Ascending aorta (tissue), 2 donors: ENCODE results near the gene CYP2A6. TPM values are rescaled to one million over a fixed set of nuclear protein-coding genes. Genes with fewer than 3 reads are reported as not detected.
"Not testable (repeated sequence)": the region's sequence is repeated elsewhere in the genome, so short reads cannot be mapped to it uniquely, and the experiment has no call there.

ENCODE experiments used
- DNase-seq, 2 donors: peaks; one replicate each; pipeline ENCODE4 v3.0.0-alpha.2; 2019; ENCODE audit warnings: low spot score in 2 of 2
- H3K27ac ChIP-seq, 2 donors: fragments of 200-600 bp; sonication (generic); one replicate each; pipeline ENCODE4 v1.5.1; 2016 to 2017; ENCODE audit warnings: mild to moderate bottlenecking in 1 of 2
- H3K27me3 ChIP-seq: fragments of 200-600 bp; sonication (generic); one replicate; pipeline ENCODE4 v1.5.1; 2017
- H3K36me3 ChIP-seq, 2 donors: fragments of 200-600 bp; sonication (generic); one replicate each; pipeline ENCODE4 v1.5.1; 2016
- H3K4me1 ChIP-seq, 2 donors: fragments of 200-600 bp; sonication (generic); one replicate each; pipeline ENCODE4 v1.5.1; 2016 to 2017; ENCODE audit warnings: mild to moderate bottlenecking in 1 of 2
- H3K4me3 ChIP-seq, 2 donors: fragments of 200-600 bp; sonication (generic); one replicate each; pipeline ENCODE4 v1.5.1; 2016 to 2017; ENCODE audit warnings: mild to moderate bottlenecking in 1 of 2
- H3K9me3 ChIP-seq, 2 donors: fragments of 200-600 bp; sonication (generic); one replicate each; pipeline ENCODE4 v1.5.1; 2016
- CTCF ChIP-seq, 3 experiments: fragments of 200-600 bp in 2 of 3; fragments of 450-650 bp in 1 of 3; sonication (generic) in 2 of 3; IDR thresholded peaks; one replicate each; pipeline ENCODE4 v1.5.1; 2016 to 2019; ENCODE audit warnings: antibody characterized with exemption in 3 of 3, mild to moderate bottlenecking in 1 of 3, moderate library complexity in 1 of 3
- intact Hi-C: fragments of 100-400 bp; cut with DNase I; formaldehyde crosslinking; loops from one replicate; pipeline ENCODE4 v1.15.1; 2023
- total RNA-seq: library from RNA; depleted of rRNA; stranded (reverse); fragments of >200 nt; gene quantifications from one replicate; pipeline ENCODE4 v1.1.0, GENCODE V29; 2016

Gene CYP2A6
- total RNA-seq, 1 donor from 2014 or later = not detected

- no peaks in the 10 kb centered on the region for H3K9me3 ChIP-seq
- H3K4me1 ChIP-seq = no peaks in the 10 kb centered on the region
- no peak for TF ChIP-seq CTCF (IDR thresholded peaks at IDR 0.05)
- intact Hi-C loops = no loop called here
- H3K27me3 ChIP-seq = no peaks in the 10 kb centered on the region
- no peak overlapping the region for H3K4me3 ChIP-seq
- peaks cover 8 to 24% of the 10 kb centered on the region in 2 donors for H3K36me3 ChIP-seq
- no peak for DNase-seq
- H3K27ac ChIP-seq = no peak overlapping the region
These were observed 18.5 kb downstream of the CYP2A6 start for GRCh38 chr19:40831502-40832430.

GRCh38 chr19:40830741-40831140, 19.5 kb downstream of the CYP2A6 start:
- H3K4me1 ChIP-seq, H3K27me3 ChIP-seq, H3K27ac ChIP-seq, intact Hi-C loops, DNase-seq, H3K4me3 ChIP-seq, H3K9me3 ChIP-seq: not testable (repeated sequence)
- H3K36me3 ChIP-seq = peaks cover 10 to 26% of the 10 kb centered on the region in 2 donors

- no peak for TF ChIP-seq CTCF (IDR thresholded peaks at IDR 0.05)
- Histone ChIP-seq H3K27ac (no peak overlapping the region), H3K4me3 (no peak overlapping the region), H3K9me3 (no peaks in the 10 kb centered on the region), H3K4me1 (no peaks in the 10 kb centered on the region), H3K36me3 (peaks cover 10 to 26% of the 10 kb centered on the region in 2 donors), H3K27me3 (no peaks in the 10 kb centered on the region)
- intact Hi-C loops = no loop called here
- no peak for DNase-seq
These were observed 21.0 kb downstream of the CYP2A6 start for GRCh38 chr19:40829205-40829604.

- Histone ChIP-seq H3K27ac (no peak overlapping the region), H3K9me3 (no peaks in the 10 kb centered on the region), H3K36me3 (peaks cover 10 to 26% of the 10 kb centered on the region in 2 donors), H3K4me1 (peaks cover 0 to 8% of the 10 kb centered on the region in 2 donors), H3K4me3 (no peak overlapping the region), H3K27me3 (no peaks in the 10 kb centered on the region)
- intact Hi-C loops = no loop called here
- TF ChIP-seq CTCF (IDR thresholded peaks at IDR 0.05) = no peak
- DNase-seq = no peak
These were observed 22.6 kb downstream of the CYP2A6 start for GRCh38 chr19:40827386-40828247.

- H3K27me3 ChIP-seq, H3K27ac ChIP-seq, H3K4me3 ChIP-seq, DNase-seq, intact Hi-C loops, H3K9me3 ChIP-seq: not testable (repeated sequence)
- peaks cover 10 to 26% of the 10 kb centered on the region in 2 donors for H3K36me3 ChIP-seq
- peaks cover 0 to 10% of the 10 kb centered on the region in 2 donors for H3K4me1 ChIP-seq
These were observed 23.4 kb downstream of the CYP2A6 start for GRCh38 chr19:40826699-40827385.

GRCh38 chr19:40826312-40826698, 23.9 kb downstream of the CYP2A6 start:
- H3K9me3 ChIP-seq, DNase-seq, H3K27me3 ChIP-seq, intact Hi-C loops, H3K4me3 ChIP-seq, H3K27ac ChIP-seq: not testable (repeated sequence)
- H3K4me1 ChIP-seq = peaks cover 0 to 10% of the 10 kb centered on the region in 2 donors
- peaks cover 10 to 26% of the 10 kb centered on the region in 2 donors for H3K36me3 ChIP-seq

GRCh38 chr19:40825460-40826095, 24.7 kb downstream of the CYP2A6 start:
- H3K36me3 ChIP-seq = peaks cover 10 to 26% of the 10 kb centered on the region in 2 donors
- H3K27ac ChIP-seq, intact Hi-C loops, H3K9me3 ChIP-seq, H3K27me3 ChIP-seq, DNase-seq, H3K4me3 ChIP-seq: not testable (repeated sequence)
- peaks cover 0 to 10% of the 10 kb centered on the region in 2 donors for H3K4me1 ChIP-seq

- H3K9me3 ChIP-seq, H3K27ac ChIP-seq, H3K27me3 ChIP-seq, intact Hi-C loops, H3K4me3 ChIP-seq, DNase-seq: not testable (repeated sequence)
- H3K4me1 ChIP-seq = peaks cover 0 to 10% of the 10 kb centered on the region in 2 donors
- peaks cover 10 to 26% of the 10 kb centered on the region in 2 donors for H3K36me3 ChIP-seq
These were observed 25.3 kb downstream of the CYP2A6 start for GRCh38 chr19:40824916-40825315.

- H3K27ac ChIP-seq, H3K9me3 ChIP-seq, H3K4me3 ChIP-seq, intact Hi-C loops, H3K27me3 ChIP-seq, DNase-seq: not testable (repeated sequence)
- Histone ChIP-seq H3K4me1 (peaks cover 0 to 21% of the 10 kb centered on the region in 2 donors), H3K36me3 (peaks cover 10 to 14% of the 10 kb centered on the region in 2 donors)
These were observed 27.3 kb downstream of the CYP2A6 start for GRCh38 chr19:40822704-40823553.
